Measurements from ENCODE around the gene UBA52.

DNA sequence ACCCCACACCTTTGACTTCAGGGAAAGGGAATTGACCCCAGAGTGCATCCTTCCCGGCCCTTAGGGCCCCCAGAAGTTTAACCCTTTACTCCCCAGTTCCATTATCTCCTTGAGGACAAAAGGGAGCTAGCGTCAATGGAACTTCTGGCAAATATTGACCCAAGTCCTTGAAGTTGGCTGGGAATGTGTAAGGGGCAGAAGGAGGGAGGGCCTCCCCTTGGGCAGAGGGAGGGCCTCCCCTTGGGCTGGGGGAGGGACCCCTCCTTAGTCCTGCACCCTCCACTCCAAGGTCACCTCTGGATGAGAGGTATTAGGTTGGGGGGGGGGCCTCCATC lies 38.0 kb downstream of the UBA52 start:
- TF ChIP-seq, protein P1, sequence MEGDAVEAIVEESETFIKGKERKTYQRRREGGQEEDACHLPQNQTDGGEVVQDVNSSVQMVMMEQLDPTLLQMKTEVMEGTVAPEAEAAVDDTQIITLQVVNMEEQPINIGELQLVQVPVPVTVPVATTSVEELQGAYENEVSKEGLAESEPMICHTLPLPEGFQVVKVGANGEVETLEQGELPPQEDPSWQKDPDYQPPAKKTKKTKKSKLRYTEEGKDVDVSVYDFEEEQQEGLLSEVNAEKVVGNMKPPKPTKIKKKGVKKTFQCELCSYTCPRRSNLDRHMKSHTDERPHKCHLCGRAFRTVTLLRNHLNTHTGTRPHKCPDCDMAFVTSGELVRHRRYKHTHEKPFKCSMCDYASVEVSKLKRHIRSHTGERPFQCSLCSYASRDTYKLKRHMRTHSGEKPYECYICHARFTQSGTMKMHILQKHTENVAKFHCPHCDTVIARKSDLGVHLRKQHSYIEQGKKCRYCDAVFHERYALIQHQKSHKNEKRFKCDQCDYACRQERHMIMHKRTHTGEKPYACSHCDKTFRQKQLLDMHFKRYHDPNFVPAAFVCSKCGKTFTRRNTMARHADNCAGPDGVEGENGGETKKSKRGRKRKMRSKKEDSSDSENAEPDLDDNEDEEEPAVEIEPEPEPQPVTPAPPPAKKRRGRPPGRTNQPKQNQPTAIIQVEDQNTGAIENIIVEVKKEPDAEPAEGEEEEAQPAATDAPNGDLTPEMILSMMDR (IDR thresholded peaks at IDR 0.05; ENCODE audit: insufficient read depth, low read length, poor library complexity, severe bottlenecking), result no peak
- no peak for TF ChIP-seq EZH2phosphoT487 (conservative IDR thresholded peaks at IDR 0.05; ENCODE audit: low read length)
